H9 (cell line): ENCODE data around the gene SLC22A17. TPM values are rescaled to one million over a fixed set of nuclear protein-coding genes. Genes with fewer than 3 reads are reported as not detected.
A peak's percentile ranks its signal among the peaks of the same experiment; 100 is the strongest.

Experiments
- DNase-seq: peaks from one replicate; pipeline ENCODE4 v3.0.0-alpha.2; 2017
- H2AFZ ChIP-seq: one replicate; pipeline ENCODE4 v1.6.1; 2013; ENCODE audit warnings: mild to moderate bottlenecking, low read length, control low read depth, moderate library complexity
- H2AK5ac ChIP-seq: 2 replicates; pipeline ENCODE4 v1.6.1; 2013; ENCODE audit warnings: low read length, control low read depth, mixed read lengths; ENCODE audit not compliant: insufficient read length
- H2BK120ac ChIP-seq: one replicate; pipeline ENCODE4 v1.6.1; 2013; ENCODE audit warnings: low read depth, mild to moderate bottlenecking, low read length, control low read depth, inconsistent platforms; ENCODE audit not compliant: poor library complexity, severe bottlenecking
- H2BK12ac ChIP-seq: 2 replicates; pipeline ENCODE4 v1.6.1; 2013; ENCODE audit warnings: low read length, control low read depth, mixed read lengths, low read depth; ENCODE audit not compliant: insufficient read length
- H2BK15ac ChIP-seq: 2 replicates; pipeline ENCODE4 v1.6.1; 2013; ENCODE audit warnings: low read depth, low read length, control low read depth
- H2BK20ac ChIP-seq: one replicate; pipeline ENCODE4 v1.6.1; 2013; ENCODE audit warnings: low read depth, mild to moderate bottlenecking, low read length, control low read depth, inconsistent platforms; ENCODE audit not compliant: poor library complexity, severe bottlenecking
- H2BK5ac ChIP-seq: 2 replicates; pipeline ENCODE4 v1.6.1; 2013; ENCODE audit warnings: low read length, control low read depth, mixed read lengths; ENCODE audit not compliant: insufficient read length
- H3K14ac ChIP-seq: 2 replicates; pipeline ENCODE4 v1.6.1; 2013; ENCODE audit warnings: low read length, control low read depth; ENCODE audit not compliant: insufficient read depth
- H3K18ac ChIP-seq: 2 replicates; pipeline ENCODE4 v1.6.1; 2013; ENCODE audit warnings: low read depth, mild to moderate bottlenecking, mixed read lengths, low read length, control low read depth; ENCODE audit not compliant: insufficient read length
- H3K23ac ChIP-seq: 2 replicates; pipeline ENCODE4 v1.6.1; 2013; ENCODE audit warnings: low read length, control low read depth, mixed read lengths, low read depth; ENCODE audit not compliant: insufficient read length
- H3K23me2 ChIP-seq: 2 replicates; pipeline ENCODE4 v1.6.1; 2013; ENCODE audit warnings: low read depth, mild to moderate bottlenecking, mixed read lengths, low read length, control low read depth; ENCODE audit not compliant: insufficient read length, poor library complexity, severe bottlenecking
- H3K27ac ChIP-seq: 2 replicates; pipeline ENCODE4 v1.5.1; 2013; ENCODE audit warnings: low read length, control low read depth, mixed read lengths, low read depth; ENCODE audit not compliant: insufficient read length
- H3K27me3 ChIP-seq: 2 replicates; pipeline ENCODE4 v1.6.1; 2013; ENCODE audit warnings: low read length, control low read depth, inconsistent platforms; ENCODE audit not compliant: insufficient read depth
- H3K4ac ChIP-seq: 2 replicates; pipeline ENCODE4 v1.6.1; 2013; ENCODE audit warnings: low read depth, mild to moderate bottlenecking, control low read depth, inconsistent platforms, low read length, moderate library complexity
- H3K4me1 ChIP-seq: 2 replicates; pipeline ENCODE4 v1.6.1; 2013; ENCODE audit warnings: low read length, control low read depth, inconsistent platforms; ENCODE audit not compliant: insufficient read depth
- H3K4me2 ChIP-seq: 2 replicates; pipeline ENCODE4 v1.6.1; 2013; ENCODE audit warnings: low read length, control low read depth, mixed read lengths; ENCODE audit not compliant: insufficient read length, insufficient read depth
- H3K56ac ChIP-seq: 2 replicates; pipeline ENCODE4 v1.6.1; 2013; ENCODE audit warnings: low read depth, mild to moderate bottlenecking, mixed read lengths, low read length, control low read depth; ENCODE audit not compliant: insufficient read length
- H3K79me1 ChIP-seq: 2 replicates; pipeline ENCODE4 v1.6.1; 2013; ENCODE audit warnings: low read depth, mild to moderate bottlenecking, moderate library complexity, low read length, control low read depth, inconsistent platforms; ENCODE audit not compliant: insufficient read depth, poor library complexity, severe bottlenecking
- H3K79me2 ChIP-seq: 2 replicates; pipeline ENCODE4 v1.6.1; 2013; ENCODE audit warnings: low read length, control low read depth, inconsistent platforms; ENCODE audit not compliant: insufficient read depth
- H3K9ac ChIP-seq: 2 replicates; pipeline ENCODE4 v1.6.1; 2013; ENCODE audit warnings: low read length, control low read depth, mixed read lengths; ENCODE audit not compliant: insufficient read length; ENCODE audit errors: extremely low read depth
- H3K9me3 ChIP-seq: one replicate; pipeline ENCODE4 v1.6.1; 2013; ENCODE audit warnings: low read depth, low read length, inconsistent platforms; ENCODE audit not compliant: control insufficient read depth
- H3T11ph ChIP-seq: one replicate; pipeline ENCODE4 v1.6.1; 2013; ENCODE audit warnings: mild to moderate bottlenecking, low read length, control low read depth, inconsistent platforms
- H4K20me1 ChIP-seq: one replicate; pipeline ENCODE4 v1.6.1; 2013; ENCODE audit not compliant: control insufficient read depth, insufficient read length, insufficient read depth
- H4K5ac ChIP-seq: 2 replicates; pipeline ENCODE4 v1.6.1; 2013; ENCODE audit warnings: low read depth, mild to moderate bottlenecking, mixed read lengths, low read length, control low read depth; ENCODE audit not compliant: insufficient read length
- H4K8ac ChIP-seq: replicated peaks from 2 replicates; pipeline ENCODE4 v1.6.1; 2013; ENCODE audit warnings: low read length, control low read depth, mixed read lengths, low read depth; ENCODE audit not compliant: insufficient read length
- H4K91ac ChIP-seq: 2 replicates; pipeline ENCODE4 v1.6.1; 2013; ENCODE audit warnings: low read depth, mild to moderate bottlenecking, moderate library complexity, mixed read lengths, low read length, control low read depth; ENCODE audit not compliant: insufficient read length
- H3K27ac Mint-ChIP-seq, 3 experiments: 2 replicates in 2 of 3; 3 replicates in 1 of 3; pipeline ENCODE4 v1.8.0; 2020 to 2021; ENCODE audit warnings: mixed read lengths in 3 of 3, mild to moderate bottlenecking in 1 of 3, moderate library complexity in 1 of 3
- H3K27me3 Mint-ChIP-seq: 2 replicates; pipeline ENCODE4 v1.8.0; 2021; ENCODE audit warnings: low read depth, mild to moderate bottlenecking, moderate library complexity, mixed read lengths
- H3K36me3 Mint-ChIP-seq, 3 experiments: 2 replicates in 2 of 3; 3 replicates in 1 of 3; pipeline ENCODE4 v1.8.0; 2020 to 2021; ENCODE audit warnings: low read depth in 3 of 3, mixed read lengths in 3 of 3; ENCODE audit not compliant: insufficient read depth in 1 of 3
- H3K4me1 Mint-ChIP-seq, 2 experiments: 2 replicates each; pipeline ENCODE4 v1.8.0; 2020; ENCODE audit warnings: mixed read lengths in 2 of 2
- H3K4me3 Mint-ChIP-seq, 2 experiments: 2 replicates in 1 of 2; 3 replicates in 1 of 2; pipeline ENCODE4 v1.8.0; 2020 to 2021; ENCODE audit warnings: mild to moderate bottlenecking in 2 of 2, mixed read lengths in 2 of 2, moderate library complexity in 1 of 2
- H3K9me3 Mint-ChIP-seq, 2 experiments: 2 replicates in 1 of 2; 3 replicates in 1 of 2; pipeline ENCODE4 v1.8.0; 2020; ENCODE audit warnings: mild to moderate bottlenecking in 2 of 2, mixed read lengths in 2 of 2, moderate library complexity in 1 of 2
- WGBS: extraction: QIAGEN DNeasy Blood & Tissue Kit; methylation state at CpG from one replicate; pipeline ENCODE4 v1.1.7; 2013; ENCODE audit warnings: missing lambda C conversion rate, low lambda C conversion rate, mixed read lengths; ENCODE audit not compliant: insufficient read length; ENCODE audit errors: extremely low coverage; 5-methylcytosine and 5-hydroxymethylcytosine counted together
- total RNA-seq: library from RNA; stranded (reverse); gene quantifications from 2 replicates; pipeline ENCODE4 v1.2.1, GENCODE V29; 2021
- TF ChIP-seq, protein P1 (sequence below): fragments of 200-600 bp; sonication (generic); conservative IDR thresholded peaks from 3 replicates; pipeline ENCODE4 v1.8.0; 2021; ENCODE audit warnings: antibody characterized with exemption, mild to moderate bottlenecking

The SLC22A17 gene
- total RNA-seq, 1 experiment from 2014 or later, result 33.0 TPM

DNA sequence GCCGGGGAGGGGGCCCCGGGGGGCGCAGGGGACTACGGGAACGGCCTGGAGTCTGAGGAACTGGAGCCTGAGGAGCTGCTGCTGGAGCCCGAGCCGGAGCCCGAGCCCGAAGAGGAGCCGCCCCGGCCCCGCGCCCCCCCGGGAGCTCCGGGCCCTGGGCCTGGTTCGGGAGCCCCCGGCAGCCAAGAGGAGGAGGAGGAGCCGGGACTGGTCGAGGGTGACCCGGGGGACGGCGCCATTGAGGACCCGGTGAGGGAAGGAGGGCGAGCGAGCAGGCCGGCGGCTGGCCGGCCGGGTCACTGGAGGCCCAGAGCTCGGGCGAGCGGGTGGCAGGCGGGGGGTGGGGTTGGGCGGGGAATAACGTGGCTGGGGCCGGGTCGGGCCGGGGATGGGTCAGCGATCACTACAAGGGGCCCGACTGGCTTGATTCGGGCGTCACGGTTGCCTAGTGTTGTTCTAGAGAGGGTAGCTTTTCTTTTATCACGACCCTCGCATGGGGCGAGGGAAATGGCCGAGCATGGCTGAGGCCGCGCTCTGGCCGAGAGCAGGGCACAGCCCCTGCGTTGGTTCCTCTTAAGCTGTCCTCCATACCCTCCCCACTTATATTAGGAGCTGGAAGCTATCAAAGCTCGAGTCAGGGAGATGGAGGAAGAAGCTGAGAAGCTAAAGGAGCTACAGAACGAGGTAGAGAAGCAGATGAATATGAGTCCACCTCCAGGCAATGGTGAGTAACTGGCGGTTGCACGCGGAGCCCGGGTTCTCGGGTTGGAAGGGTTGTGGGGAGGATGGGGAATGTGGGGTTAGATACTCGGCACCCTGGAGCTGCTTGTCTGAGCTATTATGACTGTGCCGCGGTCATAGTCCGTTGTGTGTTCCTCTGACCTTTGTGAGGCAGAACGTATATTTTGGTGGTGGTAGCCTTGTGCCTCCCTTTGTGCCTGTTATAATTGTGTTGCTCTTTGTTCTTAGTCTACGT lies 30.8 kb downstream of the SLC22A17 start:
- Histone ChIP-seq H3K18ac (peak overlapping the region; percentile 82), H4K8ac (no peak overlapping the region), H3K27ac (no peak overlapping the region), H3K9me3 (no peaks in the 10 kb centered on the region), H2BK15ac (no peak overlapping the region), H3K56ac (no peak overlapping the region), H2BK20ac (no peak overlapping the region), H3T11ph (no peak overlapping the region), H3K4ac (no peak overlapping the region; the same call in 1 of the 2 replicates), H2AK5ac (no peak overlapping the region), H4K20me1 (no peaks in the 10 kb centered on the region), H3K4me2 (peak overlapping the region; percentile 94), H2BK5ac (no peak overlapping the region), H2AFZ (no peak overlapping the region), H3K23me2 (peaks cover 13% of the 10 kb centered on the region), H3K4me1 (peaks cover 3% of the 10 kb centered on the region; the same call in 1 of the 2 replicates), H2BK12ac (no peak overlapping the region), H3K79me2 (peaks cover 10% of the 10 kb centered on the region; the same call in 1 of the 2 replicates), H3K9ac (peak overlapping the region; percentile 97), H3K79me1 (peaks cover 4% of the 10 kb centered on the region), H3K14ac (peak overlapping the region; percentile 87; the same call in 1 of the 2 replicates), H2BK120ac (peak overlapping the region; percentile 91), H4K91ac (no peak overlapping the region), H4K5ac (peak overlapping the region; percentile 24), H3K23ac (no peak overlapping the region), H3K27me3 (no peaks in the 10 kb centered on the region)
- no peak for DNase-seq
- Mint-ChIP-seq H3K9me3 (no peaks in the 10 kb centered on the region; a peak in 1 of 5 replicates), H3K4me3 (peak overlapping the region; percentile 95 to 97), H3K27me3 (no peaks in the 10 kb centered on the region), H3K36me3 (peaks cover 34 to 51% (median 48%) of the 10 kb centered on the region in 3 experiments), H3K27ac (peak overlapping the region; percentile 89 to 99 (median 97)), H3K4me1 (peaks cover 22 to 28% of the 10 kb centered on the region in 2 experiments)
- no CpG with 5 or more reads among the region's 64 CpGs for WGBS
- TF ChIP-seq, protein P1, sequence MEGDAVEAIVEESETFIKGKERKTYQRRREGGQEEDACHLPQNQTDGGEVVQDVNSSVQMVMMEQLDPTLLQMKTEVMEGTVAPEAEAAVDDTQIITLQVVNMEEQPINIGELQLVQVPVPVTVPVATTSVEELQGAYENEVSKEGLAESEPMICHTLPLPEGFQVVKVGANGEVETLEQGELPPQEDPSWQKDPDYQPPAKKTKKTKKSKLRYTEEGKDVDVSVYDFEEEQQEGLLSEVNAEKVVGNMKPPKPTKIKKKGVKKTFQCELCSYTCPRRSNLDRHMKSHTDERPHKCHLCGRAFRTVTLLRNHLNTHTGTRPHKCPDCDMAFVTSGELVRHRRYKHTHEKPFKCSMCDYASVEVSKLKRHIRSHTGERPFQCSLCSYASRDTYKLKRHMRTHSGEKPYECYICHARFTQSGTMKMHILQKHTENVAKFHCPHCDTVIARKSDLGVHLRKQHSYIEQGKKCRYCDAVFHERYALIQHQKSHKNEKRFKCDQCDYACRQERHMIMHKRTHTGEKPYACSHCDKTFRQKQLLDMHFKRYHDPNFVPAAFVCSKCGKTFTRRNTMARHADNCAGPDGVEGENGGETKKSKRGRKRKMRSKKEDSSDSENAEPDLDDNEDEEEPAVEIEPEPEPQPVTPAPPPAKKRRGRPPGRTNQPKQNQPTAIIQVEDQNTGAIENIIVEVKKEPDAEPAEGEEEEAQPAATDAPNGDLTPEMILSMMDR, result no peak
